HL-60 (cell line): ENCODE measurements around the gene CCT2.

Experiments
- GABPA ChIP-seq: IDR thresholded peaks from 2 replicates; pipeline ENCODE4 v1.6.1; 2012; ENCODE audit warnings: low read depth
- POLR2AphosphoS5 ChIP-seq: IDR thresholded peaks from 2 replicates; pipeline ENCODE4 v1.6.1; 2012; ENCODE audit warnings: low read depth
- REST ChIP-seq: IDR thresholded peaks from 2 replicates; pipeline ENCODE4 v1.6.1; 2012; ENCODE audit warnings: low read depth; ENCODE audit not compliant: insufficient replicate concordance
- SPI1 ChIP-seq: IDR thresholded peaks from 2 replicates; pipeline ENCODE4 v1.6.1; 2012; ENCODE audit warnings: low read depth, mild to moderate bottlenecking, borderline replicate concordance
- TF ChIP-seq, protein P1 (sequence below): IDR thresholded peaks from one replicate; pipeline ENCODE4 v1.5.1; 2011; ENCODE audit warnings: low read length, control low read depth, inconsistent platforms; ENCODE audit not compliant: insufficient read depth

GRCh38 chr12:69595689-69596088, 10.4 kb downstream of the CCT2 start:
- TF ChIP-seq, protein P1, sequence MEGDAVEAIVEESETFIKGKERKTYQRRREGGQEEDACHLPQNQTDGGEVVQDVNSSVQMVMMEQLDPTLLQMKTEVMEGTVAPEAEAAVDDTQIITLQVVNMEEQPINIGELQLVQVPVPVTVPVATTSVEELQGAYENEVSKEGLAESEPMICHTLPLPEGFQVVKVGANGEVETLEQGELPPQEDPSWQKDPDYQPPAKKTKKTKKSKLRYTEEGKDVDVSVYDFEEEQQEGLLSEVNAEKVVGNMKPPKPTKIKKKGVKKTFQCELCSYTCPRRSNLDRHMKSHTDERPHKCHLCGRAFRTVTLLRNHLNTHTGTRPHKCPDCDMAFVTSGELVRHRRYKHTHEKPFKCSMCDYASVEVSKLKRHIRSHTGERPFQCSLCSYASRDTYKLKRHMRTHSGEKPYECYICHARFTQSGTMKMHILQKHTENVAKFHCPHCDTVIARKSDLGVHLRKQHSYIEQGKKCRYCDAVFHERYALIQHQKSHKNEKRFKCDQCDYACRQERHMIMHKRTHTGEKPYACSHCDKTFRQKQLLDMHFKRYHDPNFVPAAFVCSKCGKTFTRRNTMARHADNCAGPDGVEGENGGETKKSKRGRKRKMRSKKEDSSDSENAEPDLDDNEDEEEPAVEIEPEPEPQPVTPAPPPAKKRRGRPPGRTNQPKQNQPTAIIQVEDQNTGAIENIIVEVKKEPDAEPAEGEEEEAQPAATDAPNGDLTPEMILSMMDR = no peak
- TF ChIP-seq GABPA (no peak), REST (no peak), POLR2AphosphoS5 (no peak), SPI1 (no peak)
